ENCODE results near the gene NRG3.

Gene NRG3

DNA sequence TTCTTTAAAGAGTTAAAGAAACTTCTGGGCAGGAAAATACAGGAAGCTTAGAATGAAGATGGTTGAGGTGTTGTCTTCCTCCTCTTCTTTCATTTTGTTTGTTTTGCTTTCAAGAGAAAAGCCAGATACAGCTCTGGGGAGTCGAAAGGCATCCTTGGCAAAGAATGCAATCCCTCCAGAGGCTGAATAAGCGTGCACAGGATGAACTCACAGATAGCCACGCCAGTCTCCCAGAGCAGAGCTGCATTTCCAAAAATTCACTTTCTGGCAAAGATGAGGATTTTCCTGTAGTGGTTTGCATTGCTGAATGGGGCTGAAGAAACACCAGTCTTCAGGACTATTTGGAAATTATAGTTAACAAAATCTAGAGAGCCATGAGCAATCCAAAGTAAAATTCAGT, 336.4 kb downstream of the NRG3 start:
- DNase-seq (ENCODE audit: low read depth) = peak; percentile 54
- H3K4me3 ChIP-seq (replicated peaks; ENCODE audit: low read depth, low read length) = no peak overlapping the region
- TF ChIP-seq, protein P1, sequence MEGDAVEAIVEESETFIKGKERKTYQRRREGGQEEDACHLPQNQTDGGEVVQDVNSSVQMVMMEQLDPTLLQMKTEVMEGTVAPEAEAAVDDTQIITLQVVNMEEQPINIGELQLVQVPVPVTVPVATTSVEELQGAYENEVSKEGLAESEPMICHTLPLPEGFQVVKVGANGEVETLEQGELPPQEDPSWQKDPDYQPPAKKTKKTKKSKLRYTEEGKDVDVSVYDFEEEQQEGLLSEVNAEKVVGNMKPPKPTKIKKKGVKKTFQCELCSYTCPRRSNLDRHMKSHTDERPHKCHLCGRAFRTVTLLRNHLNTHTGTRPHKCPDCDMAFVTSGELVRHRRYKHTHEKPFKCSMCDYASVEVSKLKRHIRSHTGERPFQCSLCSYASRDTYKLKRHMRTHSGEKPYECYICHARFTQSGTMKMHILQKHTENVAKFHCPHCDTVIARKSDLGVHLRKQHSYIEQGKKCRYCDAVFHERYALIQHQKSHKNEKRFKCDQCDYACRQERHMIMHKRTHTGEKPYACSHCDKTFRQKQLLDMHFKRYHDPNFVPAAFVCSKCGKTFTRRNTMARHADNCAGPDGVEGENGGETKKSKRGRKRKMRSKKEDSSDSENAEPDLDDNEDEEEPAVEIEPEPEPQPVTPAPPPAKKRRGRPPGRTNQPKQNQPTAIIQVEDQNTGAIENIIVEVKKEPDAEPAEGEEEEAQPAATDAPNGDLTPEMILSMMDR (IDR thresholded peaks at IDR 0.05; ENCODE audit: low read length, missing control alignments) = no peak

DNA sequence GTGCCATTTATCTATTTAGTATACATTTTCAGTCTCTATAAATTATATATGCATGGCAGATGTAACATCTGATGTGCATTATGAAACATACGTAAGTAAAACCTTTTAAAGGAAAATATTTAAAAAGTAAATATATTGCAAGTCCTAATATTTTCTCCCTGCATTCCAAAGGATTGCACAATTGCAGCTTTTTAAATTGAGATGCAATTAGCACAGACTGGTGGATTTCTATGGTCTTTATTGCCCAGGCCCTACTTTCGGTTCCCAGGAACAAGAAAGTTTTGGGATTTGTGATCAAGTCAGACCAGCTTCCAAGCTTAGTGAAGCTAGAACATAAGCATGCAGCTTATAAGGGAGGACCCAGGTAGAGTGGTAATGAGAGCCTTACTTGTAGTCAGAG, 337.8 kb downstream of the NRG3 start:
- no peak overlapping the region for H3K4me3 ChIP-seq (replicated peaks; ENCODE audit: low read depth, low read length)
- DNase-seq (ENCODE audit: low read depth) = peak; percentile 8
- TF ChIP-seq, protein P1 (IDR thresholded peaks at IDR 0.05; ENCODE audit: low read length, missing control alignments) = no peak

DNA sequence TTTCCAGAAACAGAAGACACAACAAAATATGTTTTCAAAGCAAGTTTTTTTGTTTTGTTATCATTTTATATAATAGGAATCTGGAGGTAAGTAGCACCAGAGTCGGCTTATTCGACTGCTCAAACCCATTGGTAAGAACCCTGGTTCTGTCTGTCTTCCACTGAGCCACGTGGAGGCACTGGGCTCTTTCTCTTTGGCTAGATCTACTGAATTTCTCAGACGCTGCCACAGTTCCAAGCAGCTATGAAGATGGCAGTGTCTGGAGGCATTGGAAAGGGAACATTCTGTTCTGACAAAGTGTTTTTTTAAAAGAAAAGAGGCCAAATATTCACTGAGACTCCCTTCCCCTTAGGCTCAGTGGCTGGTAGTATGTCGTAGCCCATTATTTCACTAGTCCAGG, 338.8 kb downstream of the NRG3 start:
- no peak for DNase-seq (ENCODE audit: low read depth)
- H3K4me3 ChIP-seq (replicated peaks; ENCODE audit: low read depth, low read length) = no peak overlapping the region
- TF ChIP-seq, protein P1 (IDR thresholded peaks at IDR 0.05; ENCODE audit: low read length, missing control alignments) = no peak

DNA sequence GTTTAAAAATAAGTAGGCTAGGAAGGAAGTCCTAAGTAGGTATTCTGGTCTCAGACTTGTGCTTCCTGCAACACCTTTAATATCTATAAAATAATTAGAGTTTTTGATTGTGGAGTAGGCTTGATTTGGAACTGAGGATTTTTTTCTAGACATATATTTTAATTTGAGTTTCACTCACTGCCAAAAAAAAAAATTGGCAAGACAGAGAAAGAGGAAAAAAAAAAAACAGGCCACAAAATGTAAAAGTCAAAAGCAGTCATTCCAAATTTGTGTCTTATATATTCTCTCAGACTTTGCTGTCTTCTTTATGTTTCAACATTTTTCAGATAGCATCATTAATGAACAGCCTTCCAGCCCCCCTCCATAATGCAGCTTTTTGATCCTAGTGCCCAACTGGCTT, 346.1 kb downstream of the NRG3 start:
- no peak overlapping the region for H3K4me3 ChIP-seq (replicated peaks; ENCODE audit: low read depth, low read length)
- DNase-seq (ENCODE audit: low read depth) = no peak
- TF ChIP-seq, protein P1 (IDR thresholded peaks at IDR 0.05; ENCODE audit: low read length, missing control alignments) = no peak

DNA sequence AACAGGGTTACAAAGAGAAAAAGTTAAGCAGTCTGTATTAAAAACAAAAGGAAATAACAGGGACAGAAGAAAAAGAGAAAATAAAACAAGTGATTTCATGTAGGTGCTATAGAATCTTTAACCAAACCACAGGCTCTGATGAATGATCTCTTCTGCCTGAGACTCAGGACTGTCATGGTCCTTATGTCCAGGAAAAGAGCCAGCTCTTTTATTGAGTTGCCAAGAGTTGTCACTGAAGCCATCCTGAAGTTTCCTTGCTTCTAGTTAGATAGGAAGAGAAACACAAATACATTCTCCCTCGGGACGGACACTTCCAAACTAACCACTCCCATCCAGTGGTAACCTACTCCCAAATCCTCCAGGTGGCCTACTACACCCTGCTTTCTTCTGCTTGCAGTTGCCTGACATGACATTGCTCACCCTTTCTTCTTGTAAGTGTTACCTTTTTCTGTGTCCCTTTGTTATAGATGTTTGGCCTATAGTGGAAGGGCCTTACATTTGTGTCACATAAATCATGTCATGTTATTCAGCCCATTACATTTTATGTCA, 346.7 kb downstream of the NRG3 start:
- H3K4me3 ChIP-seq (replicated peaks; ENCODE audit: low read depth, low read length) = no peak overlapping the region
- no peak for DNase-seq (ENCODE audit: low read depth)
- TF ChIP-seq, protein P1 (IDR thresholded peaks at IDR 0.05; ENCODE audit: low read length, missing control alignments) = no peak

DNA sequence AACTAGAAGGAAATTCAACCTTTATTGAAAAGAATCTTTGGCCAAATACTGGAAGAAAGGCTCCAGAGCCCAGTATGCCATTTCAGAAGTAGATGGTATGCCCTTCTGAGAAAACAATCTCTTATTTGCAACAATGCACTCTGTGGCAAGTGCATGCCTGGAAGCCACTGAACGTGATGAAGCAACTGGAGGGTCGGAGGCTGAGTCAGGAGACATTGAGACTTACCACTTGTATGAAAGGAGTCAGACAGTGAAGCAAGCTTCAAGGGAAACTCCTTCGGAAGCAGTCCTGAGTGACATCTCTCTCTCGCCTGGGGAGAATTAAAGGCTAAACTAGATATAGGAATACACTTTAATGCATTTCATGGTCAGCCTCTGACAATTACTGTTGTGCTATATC, 353.7 kb downstream of the NRG3 start:
- TF ChIP-seq, protein P1 (IDR thresholded peaks at IDR 0.05; ENCODE audit: low read length, missing control alignments) = no peak
- peak; percentile 52 for DNase-seq (ENCODE audit: low read depth)
- no peak overlapping the region for H3K4me3 ChIP-seq (replicated peaks; ENCODE audit: low read depth, low read length)

DNA sequence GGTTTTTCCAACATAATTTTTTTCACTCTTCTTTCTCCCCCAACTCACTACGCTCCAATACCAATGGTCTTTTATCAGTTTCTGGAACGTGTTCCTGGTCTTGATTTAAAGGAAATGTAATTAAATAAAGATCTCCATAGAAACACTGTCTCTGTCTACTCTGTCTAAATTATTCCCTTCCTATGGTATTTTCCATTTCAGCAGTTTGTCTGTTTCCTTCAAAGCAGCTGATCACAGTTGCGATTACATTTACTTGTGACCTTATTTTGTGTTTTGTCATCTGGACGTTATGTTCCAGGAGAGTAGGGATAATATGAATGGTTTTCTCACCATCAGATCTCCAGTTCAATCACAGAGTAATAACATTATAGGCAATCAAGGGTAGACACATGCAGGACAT, 359.2 kb downstream of the NRG3 start:
- TF ChIP-seq, protein P1 (IDR thresholded peaks at IDR 0.05; ENCODE audit: low read length, missing control alignments) = no peak
- no peak for DNase-seq (ENCODE audit: low read depth)
- no peak overlapping the region for H3K4me3 ChIP-seq (replicated peaks; ENCODE audit: low read depth, low read length)

All from fibroblast of pulmonary artery (primary cell).